Subcutaneous abdominal adipose tissue (tissue), 5 donors: Measurements from ENCODE around the gene AGPS.
A peak's percentile ranks its signal among the peaks of the same experiment; 100 is the strongest.

ENCODE experiments used
- H3K27ac ChIP-seq: one replicate; pipeline ENCODE4 v1.7.0; 2013; ENCODE audit warnings: low read depth, mild to moderate bottlenecking, inconsistent platforms, low read length, moderate library complexity
- H3K27me3 ChIP-seq, 5 donors: one replicate each; pipeline ENCODE4 v1.7.0; 2013; ENCODE audit warnings: low read length in 5 of 5, inconsistent platforms in 1 of 5; ENCODE audit not compliant: control insufficient read depth in 5 of 5, insufficient read depth in 4 of 5
- H3K36me3 ChIP-seq, 5 donors: one replicate each; pipeline ENCODE4 v1.7.0; 2013; ENCODE audit warnings: low read length in 5 of 5; ENCODE audit not compliant: control insufficient read depth in 5 of 5, insufficient read depth in 5 of 5
- H3K4me1 ChIP-seq, 5 donors: one replicate each; pipeline ENCODE4 v1.7.0; 2013; ENCODE audit warnings: low read length in 5 of 5, mild to moderate bottlenecking in 3 of 5, moderate library complexity in 1 of 5; ENCODE audit not compliant: control insufficient read depth in 5 of 5, insufficient read depth in 5 of 5
- H3K4me3 ChIP-seq, 5 donors: one replicate each; pipeline ENCODE4 v1.7.0; 2013; ENCODE audit warnings: low read length in 5 of 5, low read depth in 1 of 5
- H3K9ac ChIP-seq, 5 donors: one replicate each; pipeline ENCODE4 v1.7.0; 2013; ENCODE audit warnings: low read length in 5 of 5, mild to moderate bottlenecking in 4 of 5, moderate library complexity in 3 of 5
- H3K9me3 ChIP-seq, 5 donors: one replicate each; pipeline ENCODE4 v1.7.0; 2013; ENCODE audit warnings: low read length in 5 of 5; ENCODE audit not compliant: control insufficient read depth in 5 of 5
- donor health status: healthy.
- donor health status: healthy.
- donor health status: healthy.
- donor health status: healthy.
- donor health status: healthy.

The AGPS gene

DNA sequence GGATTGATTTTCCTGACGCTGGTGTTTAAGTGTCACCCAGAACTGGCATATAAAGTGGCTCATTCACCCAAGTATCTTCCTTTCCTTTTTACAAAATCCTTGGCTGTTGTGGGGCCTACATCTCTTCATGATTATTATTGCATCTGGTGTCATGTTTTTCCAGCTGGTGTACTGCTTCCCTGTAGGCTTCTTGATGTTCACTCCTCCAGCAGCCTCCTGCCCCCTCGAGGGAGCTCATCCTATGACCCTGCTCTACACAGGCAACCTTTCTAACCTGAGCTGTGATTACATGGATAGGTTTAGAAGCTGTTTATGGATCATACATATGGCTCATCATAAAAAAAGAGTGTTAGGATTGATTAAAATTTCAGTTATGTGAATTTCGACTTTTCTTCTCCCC is 12.4 kb upstream of the AGPS start:
- H3K27ac ChIP-seq: no peak overlapping the region
- H3K27me3 ChIP-seq: no peaks in the 10 kb centered on the region
- H3K4me1 ChIP-seq: no peaks in the 10 kb centered on the region
- peaks cover 0 to 10% (median 4%) of the 10 kb centered on the region in 5 donors for H3K36me3 ChIP-seq
- H3K9ac ChIP-seq: no peak overlapping the region
- no peaks in the 10 kb centered on the region for H3K9me3 ChIP-seq
- no peak overlapping the region for H3K4me3 ChIP-seq

DNA sequence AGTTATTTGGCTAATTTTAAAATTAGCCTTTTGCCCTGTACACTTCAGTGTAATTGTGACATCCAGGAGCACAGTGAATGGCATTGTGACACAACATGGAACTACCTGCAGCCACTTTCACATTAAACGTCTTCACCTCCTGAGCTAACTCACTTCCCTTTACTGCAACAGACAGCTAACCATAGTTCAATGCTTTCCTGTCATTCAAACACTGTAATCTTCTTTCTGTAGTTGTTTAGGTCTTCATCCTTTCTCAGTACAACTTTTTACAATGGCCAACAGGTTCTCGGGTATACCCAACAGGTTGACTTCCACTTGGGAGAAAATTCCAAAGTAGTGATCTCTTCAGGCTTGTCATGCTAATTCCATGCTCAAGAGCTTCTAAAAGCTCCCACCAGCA is 8.6 kb upstream of the AGPS start:
- H3K27ac ChIP-seq: no peak overlapping the region

DNA sequence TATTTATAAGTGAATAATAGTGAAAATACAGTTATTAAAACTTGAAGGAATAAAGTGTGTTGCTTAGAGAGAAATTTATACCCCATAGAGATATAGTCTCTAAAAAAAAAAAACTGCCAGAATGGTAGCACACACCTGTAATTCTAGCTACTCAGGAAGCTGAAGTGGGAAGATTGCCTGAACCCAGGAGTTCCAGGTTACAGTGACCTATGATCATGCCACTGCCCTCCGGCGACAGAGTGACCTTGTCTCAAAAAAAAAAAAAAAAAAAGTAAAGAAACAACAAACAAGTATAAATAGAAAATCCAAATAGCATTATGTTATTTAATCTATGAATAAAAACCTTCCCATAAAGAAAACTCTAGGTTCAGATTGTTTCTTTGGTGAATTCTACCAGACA is 7.4 kb upstream of the AGPS start:
- Histone ChIP-seq H3K4me3 (no peak overlapping the region), H3K9ac (no peak overlapping the region), H3K9me3 (no peaks in the 10 kb centered on the region), H3K27ac (no peak overlapping the region), H3K27me3 (no peaks in the 10 kb centered on the region), H3K4me1 (no peaks in the 10 kb centered on the region), H3K36me3 (peaks cover 0 to 4% (median 1%) of the 10 kb centered on the region in 5 donors)

More for the DNA sequence above, 8.6 kb upstream of the AGPS start:
- H3K36me3 ChIP-seq: peaks cover 0 to 10% (median 4%) of the 10 kb centered on the region in 5 donors
- no peak overlapping the region for H3K4me3 ChIP-seq
- no peaks in the 10 kb centered on the region for H3K4me1 ChIP-seq
- H3K9me3 ChIP-seq: no peaks in the 10 kb centered on the region
- no peak overlapping the region for H3K9ac ChIP-seq
- no peaks in the 10 kb centered on the region for H3K27me3 ChIP-seq

DNA sequence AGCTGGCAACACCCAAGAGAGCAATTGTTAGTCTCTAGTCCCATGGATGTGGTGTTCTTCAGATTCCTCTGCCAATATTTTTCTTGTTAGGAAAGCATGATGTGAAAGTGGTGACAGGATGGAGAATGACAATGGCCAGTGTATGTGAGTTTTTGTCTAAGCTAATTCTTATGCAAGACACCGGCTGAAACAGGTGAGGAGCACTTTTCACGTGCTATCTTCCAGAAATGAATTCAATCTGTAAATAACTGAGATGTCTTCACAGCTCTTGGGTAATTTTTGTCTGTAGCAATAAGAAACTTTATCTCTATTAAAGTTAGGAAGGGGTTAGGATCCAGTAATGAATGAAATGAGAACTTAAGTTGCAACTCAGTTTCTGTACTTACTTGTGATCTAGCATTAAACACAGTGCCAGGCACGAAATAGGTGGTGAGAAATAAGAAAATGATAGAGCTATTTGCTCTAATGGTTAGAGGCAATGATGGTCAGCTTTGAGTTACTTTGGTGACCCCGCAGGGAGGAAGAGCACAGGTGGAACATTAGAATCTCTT is 676 bp upstream of the AGPS start:
- peaks cover 0 to 49% (median 37%) of the 10 kb centered on the region in 5 donors for H3K4me1 ChIP-seq
- peak overlapping the region; percentile 57 to 91 (median 89) for H3K9ac ChIP-seq
- H3K4me3 ChIP-seq: peak overlapping the region; percentile 85 to 94 (median 88)
- H3K36me3 ChIP-seq: no peaks in the 10 kb centered on the region
- no peaks in the 10 kb centered on the region for H3K9me3 ChIP-seq
- no peaks in the 10 kb centered on the region for H3K27me3 ChIP-seq
- H3K27ac ChIP-seq: peak overlapping the region; percentile 61

DNA sequence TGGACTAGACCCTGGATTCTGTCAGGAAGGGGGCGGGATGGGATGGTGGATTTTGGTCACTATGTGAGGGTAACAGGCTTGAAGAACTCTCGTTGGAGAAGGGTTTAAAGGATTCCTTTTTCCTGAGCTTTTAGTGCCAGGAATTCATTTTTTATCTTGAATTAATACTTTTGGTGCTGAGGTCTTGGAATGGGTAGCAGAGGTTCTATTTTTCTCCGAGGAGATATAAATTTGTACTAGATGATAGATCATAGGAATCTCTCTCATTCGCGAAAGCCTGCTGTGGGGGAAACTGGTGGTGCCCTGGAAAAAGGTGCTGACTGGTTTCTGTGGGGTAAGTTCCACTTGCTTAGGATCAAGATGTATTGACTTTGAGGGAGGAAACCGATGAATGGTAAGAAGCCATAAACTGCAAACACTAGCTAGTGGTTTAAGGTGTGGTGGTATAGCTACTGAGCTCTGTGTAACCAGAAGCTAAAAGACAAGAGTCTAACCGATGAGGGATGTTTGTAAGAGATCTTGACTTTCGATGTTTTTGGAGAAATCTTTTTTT is 706 bp downstream of the AGPS start:
- H3K36me3 ChIP-seq: no peaks in the 10 kb centered on the region
- H3K4me1 ChIP-seq: peaks cover 0 to 63% (median 51%) of the 10 kb centered on the region in 5 donors
- peak overlapping the region; percentile 85 to 94 (median 90) for H3K4me3 ChIP-seq
- H3K9me3 ChIP-seq: no peaks in the 10 kb centered on the region
- H3K9ac ChIP-seq: peak overlapping the region; percentile 23 to 91 (median 89)
- H3K27me3 ChIP-seq: no peaks in the 10 kb centered on the region
- H3K27ac ChIP-seq: peak overlapping the region; percentile 61

DNA sequence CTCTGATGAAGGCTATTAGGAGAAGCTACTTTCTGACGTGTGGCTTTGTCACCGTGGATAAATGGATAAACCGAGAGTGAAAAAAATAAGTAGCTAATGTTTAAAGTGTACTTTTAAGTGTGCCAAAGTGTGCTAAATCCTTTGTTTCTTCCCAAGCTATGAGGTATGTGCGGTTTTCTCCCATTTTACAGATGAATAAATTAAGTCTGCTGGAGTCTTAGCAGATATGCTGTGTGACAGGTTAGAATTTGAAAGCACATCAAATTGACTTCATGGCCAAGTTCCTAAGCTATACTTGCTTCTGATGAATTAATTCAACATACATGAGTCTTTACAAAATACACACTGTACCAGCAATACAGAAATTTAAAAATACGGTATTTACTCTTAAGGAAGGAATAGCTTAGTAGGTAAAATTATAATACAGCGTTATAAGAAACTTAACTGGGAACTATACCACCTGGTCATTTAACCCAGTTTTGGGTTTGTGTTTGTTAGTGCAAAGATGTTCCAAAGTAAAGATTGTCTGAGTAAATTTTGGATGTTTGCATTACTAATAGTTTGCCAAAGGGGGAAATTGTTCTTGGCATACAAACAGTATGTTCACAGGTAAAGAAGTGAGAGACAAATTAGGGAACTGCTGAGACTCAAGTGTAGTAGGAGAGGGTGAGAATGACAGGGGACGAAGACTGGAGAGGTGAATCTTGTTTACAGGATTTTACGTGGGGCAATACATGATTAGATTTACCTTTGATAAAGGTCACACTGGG is 1.4 kb downstream of the AGPS start:
- peak overlapping the region in 3 of 5 donors; percentile 89 to 91 (median 89) for H3K9ac ChIP-seq
- H3K4me1 ChIP-seq: peaks cover 0 to 70% (median 58%) of the 10 kb centered on the region in 5 donors
- no peak overlapping the region for H3K27ac ChIP-seq
- H3K9me3 ChIP-seq: no peaks in the 10 kb centered on the region
- H3K4me3 ChIP-seq: peak overlapping the region; percentile 85 to 94 (median 90)
- no peaks in the 10 kb centered on the region for H3K36me3 ChIP-seq
- no peaks in the 10 kb centered on the region for H3K27me3 ChIP-seq

DNA sequence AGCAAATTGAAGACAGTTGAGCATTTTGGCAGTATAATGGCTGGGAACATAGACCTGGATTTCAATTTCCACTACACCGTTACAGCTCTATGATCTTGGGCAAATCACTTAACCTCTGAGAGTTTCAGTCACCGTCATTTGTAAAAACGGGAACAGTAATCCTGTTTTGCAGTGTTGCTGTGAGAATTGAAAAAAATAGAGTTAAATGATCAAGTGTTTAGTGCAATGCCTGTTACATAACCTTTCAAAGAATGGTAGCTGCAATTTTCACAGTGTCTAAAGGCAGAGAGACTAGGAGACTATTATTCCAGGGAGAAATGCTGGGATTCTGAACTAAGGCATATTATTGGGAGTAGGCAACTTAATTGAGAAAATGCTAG is 2.0 kb downstream of the AGPS start:
- Histone ChIP-seq H3K9me3 (no peaks in the 10 kb centered on the region), H3K36me3 (no peaks in the 10 kb centered on the region), H3K27ac (peak overlapping the region; percentile 6), H3K4me3 (no peak overlapping the region), H3K4me1 (peaks cover 0 to 76% (median 64%) of the 10 kb centered on the region in 5 donors), H3K27me3 (no peaks in the 10 kb centered on the region), H3K9ac (no peak overlapping the region)

DNA sequence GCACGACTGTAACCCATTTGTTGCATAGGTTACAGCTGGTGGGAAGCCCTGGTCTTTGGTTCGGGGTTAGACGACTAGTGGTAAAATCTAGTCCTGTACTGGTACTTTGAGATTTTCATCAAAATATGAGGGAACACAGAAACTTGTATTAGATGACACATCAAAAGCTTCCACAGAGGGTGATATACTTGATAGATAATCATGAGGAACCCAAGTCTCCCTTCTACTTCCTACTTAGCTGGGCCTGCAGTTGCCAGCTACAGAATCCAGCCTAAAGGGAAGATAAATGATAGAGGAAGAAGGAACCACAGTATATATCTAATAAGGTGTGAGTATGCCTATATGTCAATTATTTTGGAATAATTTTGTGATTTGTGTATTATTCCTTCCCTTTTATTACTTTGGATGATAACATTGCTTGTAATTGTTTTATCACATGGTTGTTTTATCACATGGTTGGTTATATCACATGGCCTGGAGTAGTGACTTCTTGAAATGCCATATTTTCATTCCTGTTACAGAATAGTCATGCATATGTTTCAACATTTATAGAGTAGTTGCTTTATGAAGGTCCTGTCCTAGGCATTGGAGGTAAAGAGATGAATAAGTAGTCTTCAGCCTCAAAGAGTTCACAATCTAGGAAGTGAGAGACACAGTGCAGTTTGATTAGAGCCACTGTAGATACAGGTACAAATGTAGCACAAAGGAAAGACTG is 2.9 kb downstream of the AGPS start:
- Histone ChIP-seq H3K27ac (peak overlapping the region; percentile 6), H3K27me3 (no peaks in the 10 kb centered on the region), H3K9me3 (no peaks in the 10 kb centered on the region), H3K9ac (no peak overlapping the region), H3K36me3 (no peaks in the 10 kb centered on the region), H3K4me1 (peaks cover 0 to 78% (median 65%) of the 10 kb centered on the region in 5 donors), H3K4me3 (no peak overlapping the region)

DNA sequence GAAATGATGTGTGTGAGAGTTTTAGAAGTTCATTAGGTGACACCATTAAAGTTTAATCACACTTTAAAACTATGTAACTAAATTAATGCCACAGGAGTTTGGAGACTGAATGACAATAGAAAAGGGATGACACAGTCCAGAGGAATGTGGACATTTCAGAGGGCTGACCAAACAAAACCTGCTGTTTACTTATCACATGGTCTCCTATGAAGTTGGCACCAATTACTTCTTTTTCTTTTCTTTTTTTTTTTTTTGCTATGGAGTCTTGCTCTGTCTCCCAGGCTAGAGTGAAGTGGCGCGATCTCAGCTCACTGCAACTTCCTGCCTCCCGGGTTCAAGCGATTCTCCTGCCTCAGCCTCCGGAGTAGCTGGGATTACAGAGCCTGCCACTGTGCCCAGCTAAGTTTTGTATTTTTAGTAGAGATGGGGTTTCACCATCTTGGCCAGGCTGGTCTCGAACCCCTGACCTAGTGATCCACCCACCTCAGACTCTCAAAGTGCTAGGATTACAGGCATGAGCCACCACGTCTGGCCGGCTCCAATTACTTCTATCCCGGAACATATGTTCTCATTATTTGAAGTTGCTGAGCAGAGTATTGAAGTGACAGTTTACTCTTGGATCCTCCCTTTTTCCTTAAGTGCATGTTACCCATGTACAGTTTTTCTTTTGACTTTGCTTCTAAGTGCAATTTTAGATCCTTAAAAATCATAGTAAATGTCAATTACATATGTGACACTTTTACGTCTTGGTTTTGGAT is 4.3 kb downstream of the AGPS start:
- H3K36me3 ChIP-seq: no peaks in the 10 kb centered on the region
- no peaks in the 10 kb centered on the region for H3K9me3 ChIP-seq
- H3K9ac ChIP-seq: no peak overlapping the region
- H3K4me3 ChIP-seq: no peak overlapping the region
- H3K27me3 ChIP-seq: no peaks in the 10 kb centered on the region
- H3K4me1 ChIP-seq: peaks cover 0 to 78% (median 61%) of the 10 kb centered on the region in 5 donors
- peak overlapping the region; percentile 86 for H3K27ac ChIP-seq
